K562 (cell line): ENCODE results near the gene JDP2. TPM values are rescaled to one million over a fixed set of nuclear protein-coding genes. Genes with fewer than 3 reads are reported as not detected.

Experiments used
- ATF3 ChIP-seq, 2 experiments: fragments of 450-650 bp in 1 of 2; sonication (generic) in 1 of 2; formaldehyde crosslinking in 1 of 2; IDR thresholded peaks in 1 of 2; conservative IDR thresholded peaks in 1 of 2; 2 replicates each; pipeline versions ENCODE4 v1.6.1 to v1.8.1; 2016 to 2023; ENCODE audit warnings: mild to moderate bottlenecking in 2 of 2, moderate library complexity in 2 of 2, inconsistent platforms in 1 of 2, missing genetic modification reagents in 1 of 2
- BHLHE40 ChIP-seq: IDR thresholded peaks from 2 replicates; pipeline ENCODE4 v1.6.1; 2011; ENCODE audit warnings: low read length, improper control_type of control experiment
- CBFA2T3 ChIP-seq: fragments of 450-650 bp; IDR thresholded peaks from 2 replicates; pipeline ENCODE4 v1.6.1; 2017
- CREBBP ChIP-seq: IDR thresholded peaks from one replicate; pipeline ENCODE4 v1.6.1; 2012; ENCODE audit warnings: low read depth, mild to moderate bottlenecking, control low read depth, inconsistent platforms, low read length
- HDAC2 ChIP-seq: fragments of 450-650 bp; IDR thresholded peaks from 2 replicates; pipeline ENCODE4 v1.6.1; 2016; ENCODE audit warnings: mild to moderate bottlenecking
- HMGN3 ChIP-seq: IDR thresholded peaks from 2 replicates; pipeline ENCODE4 v1.6.1; 2011; ENCODE audit warnings: borderline replicate concordance, low read depth, mild to moderate bottlenecking, mixed read lengths, low read length; ENCODE audit not compliant: insufficient read length; ENCODE audit errors: extremely low read depth
- MCM7 ChIP-seq, 2 experiments: fragments of 450-650 bp; IDR thresholded peaks; 2 replicates each; pipeline ENCODE4 v1.6.1; 2016 to 2018
- NR1H2 ChIP-seq: sonication (generic); formaldehyde crosslinking; IDR thresholded peaks from 2 replicates; pipeline ENCODE4 v1.4.0; 2020; ENCODE audit warnings: mild to moderate bottlenecking, missing genetic modification reagents
- PML ChIP-seq: IDR thresholded peaks from 2 replicates; pipeline ENCODE4 v1.6.1; 2012; ENCODE audit warnings: low read length, inconsistent platforms
- PRDM10 ChIP-seq: fragments of 450-650 bp; IDR thresholded peaks from 2 replicates; pipeline ENCODE4 v1.6.1; 2018; ENCODE audit not compliant: partially characterized antibody
- RBM17 ChIP-seq: fragments of 200-400 bp; formaldehyde crosslinking; IDR thresholded peaks from 2 replicates; pipeline ENCODE4 v1.6.1; 2017; ENCODE audit warnings: low read depth, mild to moderate bottlenecking, low read length, borderline replicate concordance
- ZBTB2 ChIP-seq: fragments of 450-650 bp; IDR thresholded peaks from 2 replicates; pipeline ENCODE4 v1.6.1; 2016; ENCODE audit warnings: antibody characterized with exemption
- ZNF398 ChIP-seq: fragments of 250-450 bp; sonication (Bioruptor Pico); IDR thresholded peaks from 2 replicates; pipeline ENCODE4 v1.8.0; 2021; ENCODE audit warnings: moderate library complexity, mild to moderate bottlenecking, inconsistent platforms
- polyA plus RNA-seq, 8 experiments: library from polyadenylated mRNA; depleted of rRNA in 4 of 8; stranded (reverse) in 5 of 8; unstranded in 3 of 8; fragments of >200 nt; fragmentation: Nextera tagmentation in 2 of 8; fragmentation: Illumina TruSeq in 1 of 8; extraction: Ambion mirVana in 2 of 8; extraction: Trizol in 1 of 8; gene quantifications; 2 replicates each; pipeline versions ENCODE4 v1.2.1 to v1.2.3, GENCODE V29; 2011 to 2014; ENCODE audit warnings: inconsistent platforms in 1 of 8, missing spikeins in 1 of 8
- total RNA-seq, 7 experiments: library from RNA; depleted of rRNA in 6 of 7; stranded (reverse); fragments of >200 nt in 6 of 7; fragmentation: Illumina TruSeq in 2 of 7; extraction: Trizol in 2 of 7; gene quantifications; 2 replicates each; pipeline versions ENCODE4 v1.2.1 to v1.2.3, GENCODE V29; 2011 to 2021; ENCODE audit warnings: low replicate concordance in 1 of 7

JDP2 gene
- total and polyA plus RNA-seq, 9 of the 15 experiments (the other 6 are each of a cell fraction or from before 2014, with no cell fraction given) = 0.27 to 13.8 (median 3.1) TPM

- TF ChIP-seq ATF3 (IDR thresholded peaks at IDR 0.05) (no peak), ATF3 (CRISPR knock-in tag; conservative IDR thresholded peaks at IDR 0.05) (no peak), HMGN3 (no peak), MCM7 (IDR thresholded peaks at IDR 0.05) (no peak), NR1H2 (no peak), ZBTB2 (no peak), PML (no peak), ZNF398 (CRISPR knock-in tag) (no peak), HDAC2 (no peak), CREBBP (no peak), RBM17 (no peak), CBFA2T3 (no peak), PRDM10 (no peak), BHLHE40 (no peak)
These were observed 28.5 kb downstream of the JDP2 start (continued) for GRCh38 chr14:75456069-75456996.
